ENCODE measurements around the gene PPME1. TPM values are rescaled to one million over a fixed set of nuclear protein-coding genes. Genes with fewer than 3 reads are reported as not detected.

Gene PPME1
- total RNA-seq, 1 donor from 2014 or later = 69.6 TPM

- no peaks in the 10 kb centered on the region for H3K27me3 Mint-ChIP-seq
- H3K9me3 Mint-ChIP-seq = no peaks in the 10 kb centered on the region
- DNase-seq = no peak
- H3K4me1 Mint-ChIP-seq = peaks cover 2% of the 10 kb centered on the region
- H3K4me3 Mint-ChIP-seq = no peak overlapping the region
- no peak overlapping the region for H3K27ac Mint-ChIP-seq
- intact Hi-C loops (cut with micrococcal nuclease) = no loop called here
- peaks cover 18% of the 10 kb centered on the region for H3K36me3 Mint-ChIP-seq (ENCODE audit: low read depth)
Observed at GRCh38 chr11:74141908-74142307, 29.2 kb upstream of the PPME1 start.

GRCh38 chr11:74142624-74143023 is 28.5 kb upstream of the PPME1 start:
- no peak for DNase-seq
- H3K9me3 Mint-ChIP-seq = no peaks in the 10 kb centered on the region
- intact Hi-C loops (cut with micrococcal nuclease) = no loop called here
- H3K4me3 Mint-ChIP-seq = no peak overlapping the region
- peaks cover 17% of the 10 kb centered on the region for H3K36me3 Mint-ChIP-seq (ENCODE audit: low read depth)
- H3K4me1 Mint-ChIP-seq = peaks cover 2% of the 10 kb centered on the region
- no peaks in the 10 kb centered on the region for H3K27me3 Mint-ChIP-seq
- H3K27ac Mint-ChIP-seq = no peak overlapping the region

- Mint-ChIP-seq H3K4me1 (peaks cover 10% of the 10 kb centered on the region), H3K4me3 (no peak overlapping the region), H3K27ac (no peak overlapping the region), H3K9me3 (no peaks in the 10 kb centered on the region), H3K36me3 (ENCODE audit: low read depth) (peaks cover 12% of the 10 kb centered on the region), H3K27me3 (no peaks in the 10 kb centered on the region)
- no peak for DNase-seq
- intact Hi-C loops (cut with micrococcal nuclease) = no loop called here
Observed at GRCh38 chr11:74144592-74144991, 26.5 kb upstream of the PPME1 start.

- no peak overlapping the region for H3K4me3 Mint-ChIP-seq
- no peaks in the 10 kb centered on the region for H3K27me3 Mint-ChIP-seq
- no peak overlapping the region for H3K27ac Mint-ChIP-seq
- H3K4me1 Mint-ChIP-seq = peaks cover 12% of the 10 kb centered on the region
- intact Hi-C loops (cut with micrococcal nuclease) = no loop called here
- H3K36me3 Mint-ChIP-seq (ENCODE audit: low read depth) = peaks cover 13% of the 10 kb centered on the region
- no peak for DNase-seq
- H3K9me3 Mint-ChIP-seq = no peaks in the 10 kb centered on the region
Observed at GRCh38 chr11:74147199-74147929, 23.7 kb upstream of the PPME1 start.

- no peak for DNase-seq
- Mint-ChIP-seq H3K27ac (no peak overlapping the region), H3K4me1 (peaks cover 12% of the 10 kb centered on the region), H3K27me3 (no peaks in the 10 kb centered on the region), H3K9me3 (no peaks in the 10 kb centered on the region), H3K36me3 (ENCODE audit: low read depth) (peaks cover 27% of the 10 kb centered on the region), H3K4me3 (no peak overlapping the region)
- intact Hi-C loops (cut with micrococcal nuclease) = no loop called here
Observed at GRCh38 chr11:74153224-74153623, 17.9 kb upstream of the PPME1 start.

GRCh38 chr11:74154620-74155281 is 16.3 kb upstream of the PPME1 start:
- Mint-ChIP-seq H3K9me3 (no peaks in the 10 kb centered on the region), H3K27me3 (no peaks in the 10 kb centered on the region), H3K36me3 (ENCODE audit: low read depth) (peaks cover 24% of the 10 kb centered on the region), H3K27ac (no peak overlapping the region), H3K4me1 (peaks cover 4% of the 10 kb centered on the region), H3K4me3 (no peak overlapping the region)
- DNase-seq = no peak
- intact Hi-C loops (cut with micrococcal nuclease) = no loop called here

- no peak for DNase-seq
- Mint-ChIP-seq H3K4me3 (no peak overlapping the region), H3K36me3 (ENCODE audit: low read depth) (peaks cover 32% of the 10 kb centered on the region), H3K27me3 (no peaks in the 10 kb centered on the region), H3K27ac (no peak overlapping the region), H3K9me3 (peaks cover 3% of the 10 kb centered on the region), H3K4me1 (peaks cover 4% of the 10 kb centered on the region)
- intact Hi-C loops (cut with micrococcal nuclease) = no loop called here
Observed at GRCh38 chr11:74157169-74157568, 13.9 kb upstream of the PPME1 start.

- no peak for DNase-seq
- Mint-ChIP-seq H3K36me3 (ENCODE audit: low read depth) (peaks cover 30% of the 10 kb centered on the region), H3K27me3 (no peaks in the 10 kb centered on the region), H3K27ac (no peak overlapping the region), H3K4me1 (peaks cover 9% of the 10 kb centered on the region), H3K9me3 (peaks cover 3% of the 10 kb centered on the region), H3K4me3 (no peak overlapping the region)
- intact Hi-C loops (cut with micrococcal nuclease) = no loop called here
Observed at GRCh38 chr11:74159642-74160041, 11.4 kb upstream of the PPME1 start.

- peaks cover 3% of the 10 kb centered on the region for H3K9me3 Mint-ChIP-seq
- intact Hi-C loops (cut with micrococcal nuclease) = no loop called here
- DNase-seq = no peak
- peaks cover 8% of the 10 kb centered on the region for H3K4me1 Mint-ChIP-seq
- no peaks in the 10 kb centered on the region for H3K27me3 Mint-ChIP-seq
- H3K36me3 Mint-ChIP-seq (ENCODE audit: low read depth) = peaks cover 34% of the 10 kb centered on the region
- H3K4me3 Mint-ChIP-seq = no peak overlapping the region
- H3K27ac Mint-ChIP-seq = no peak overlapping the region
Observed at GRCh38 chr11:74162681-74163467, 8.2 kb upstream of the PPME1 start.

GRCh38 chr11:74168838-74169237 is 2.3 kb upstream of the PPME1 start:
- Mint-ChIP-seq H3K27me3 (no peaks in the 10 kb centered on the region), H3K36me3 (ENCODE audit: low read depth) (peaks cover 19% of the 10 kb centered on the region), H3K9me3 (no peaks in the 10 kb centered on the region), H3K27ac (no peak overlapping the region), H3K4me1 (peaks cover 5% of the 10 kb centered on the region), H3K4me3 (peak overlapping the region; percentile 11)
- intact Hi-C loops (cut with micrococcal nuclease) = no loop called here
- DNase-seq = no peak

GRCh38 chr11:74169738-74170458 is 1.2 kb upstream of the PPME1 start:
- peak; percentile 64 for DNase-seq
- intact Hi-C loops (cut with micrococcal nuclease) = loop anchor here (2.0 to 5.0 kb wide), 5 partner anchors 148 to 573 kb away; partner anchors contain the start of genes FAM168A, MRPL48, PGM2L1 and POLD3
- Mint-ChIP-seq H3K27me3 (no peaks in the 10 kb centered on the region), H3K4me3 (no peak overlapping the region), H3K36me3 (ENCODE audit: low read depth) (peaks cover 22% of the 10 kb centered on the region), H3K9me3 (no peaks in the 10 kb centered on the region), H3K4me1 (peaks cover 11% of the 10 kb centered on the region), H3K27ac (no peak overlapping the region)

GRCh38 chr11:74171630-74171968 is 510 bp downstream of the PPME1 start:
- no peaks in the 10 kb centered on the region for H3K27me3 Mint-ChIP-seq
- no peak overlapping the region for H3K4me3 Mint-ChIP-seq
- no peaks in the 10 kb centered on the region for H3K9me3 Mint-ChIP-seq
- DNase-seq = no peak
- peaks cover 11% of the 10 kb centered on the region for H3K4me1 Mint-ChIP-seq
- H3K36me3 Mint-ChIP-seq (ENCODE audit: low read depth) = peaks cover 13% of the 10 kb centered on the region
- no peak overlapping the region for H3K27ac Mint-ChIP-seq
- intact Hi-C loops (cut with micrococcal nuclease) = loop anchor here (1.0 to 5.0 kb wide), 10 partner anchors 149 to 574 kb away; partner anchors contain the start of genes COA4, FAM168A, MRPL48 and PAAF1

GRCh38 chr11:74171997-74172396 is 908 bp downstream of the PPME1 start:
- intact Hi-C loops (cut with micrococcal nuclease) = loop anchor here (1.0 to 5.0 kb wide), 10 partner anchors 150 to 575 kb away; partner anchors contain the start of genes COA4, FAM168A, MRPL48 and PAAF1
- Mint-ChIP-seq H3K27me3 (no peaks in the 10 kb centered on the region), H3K9me3 (no peaks in the 10 kb centered on the region), H3K4me3 (no peak overlapping the region), H3K4me1 (peaks cover 11% of the 10 kb centered on the region), H3K27ac (no peak overlapping the region), H3K36me3 (ENCODE audit: low read depth) (peaks cover 10% of the 10 kb centered on the region)
- no peak for DNase-seq
